Upper lobe of right lung (tissue), 1 donor: Measurements from ENCODE around the gene FHAD1. TPM values are rescaled to one million over a fixed set of nuclear protein-coding genes. Genes with fewer than 3 reads are reported as not detected.

Experiments used
- ATAC-seq: fragments of 200-7000 bp; cut with Tn5 transposase; one replicate; pipeline ENCODE4 v1.9.1; 2020; ENCODE audit warnings: mild to moderate bottlenecking, moderate library complexity
- DNase-seq: peaks from one replicate; pipeline ENCODE4 v3.0.0-alpha.2; 2020
- H3K27ac ChIP-seq: fragments of 200-600 bp; one replicate; pipeline ENCODE4 v1.8.0; 2022
- H3K27me3 ChIP-seq: fragments of 200-600 bp; one replicate; pipeline ENCODE4 v1.8.0; 2022; ENCODE audit warnings: mild to moderate bottlenecking
- H3K36me3 ChIP-seq: fragments of 200-600 bp; one replicate; pipeline ENCODE4 v1.8.0; 2022
- H3K4me1 ChIP-seq: fragments of 200-600 bp; one replicate; pipeline ENCODE4 v1.8.0; 2022
- H3K4me3 ChIP-seq: fragments of 200-600 bp; one replicate; pipeline ENCODE4 v1.8.0; 2022; ENCODE audit warnings: mild to moderate bottlenecking
- H3K9me3 ChIP-seq: fragments of 200-600 bp; one replicate; pipeline ENCODE4 v1.8.0; 2022
- CTCF ChIP-seq: fragments of 200-600 bp; IDR thresholded peaks from one replicate; pipeline ENCODE4 v1.8.0; 2022; ENCODE audit warnings: antibody characterized with exemption
- intact Hi-C: fragments of 100-400 bp; cut with DNase I; formaldehyde crosslinking; loops from one replicate; pipeline ENCODE4 v1.11.0; 2022
- total RNA-seq: library from RNA; stranded (reverse); fragmentation: NEBNext Ultra II Directional; extraction: Animal tissue kit (Norgen Biotek cat#: 25700); gene quantifications from one replicate; pipeline ENCODE4 v1.2.1, GENCODE V29; 2021
- donor health status: DM: no; HTN: yes; CAD: no; lungs with severe emphysema.

FHAD1 gene
- total RNA-seq, 1 donor from 2014 or later = 2.4 TPM

DNA sequence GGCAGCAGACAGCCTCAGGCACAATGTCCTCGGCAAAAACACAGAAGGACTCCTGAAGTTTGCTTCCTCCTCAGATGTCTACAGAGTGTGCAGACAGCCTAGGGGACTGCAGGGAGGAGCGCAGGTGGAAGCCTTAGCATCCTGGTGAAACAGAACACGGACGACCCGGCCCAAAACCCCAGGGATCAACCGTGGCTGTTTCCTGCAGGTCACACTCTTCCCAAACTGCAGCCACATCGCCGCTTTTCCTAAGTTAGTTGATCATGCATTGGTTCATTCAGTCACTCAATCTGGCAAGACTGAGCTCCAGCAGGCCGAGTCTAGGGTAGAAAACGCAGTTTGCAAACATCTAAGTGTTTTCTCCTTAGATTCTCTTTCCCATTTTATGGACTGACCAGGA, 33.4 kb downstream of the FHAD1 start:
- DNase-seq = no peak
- intact Hi-C loops = no loop called here
- Histone ChIP-seq H3K4me1 (peaks cover 2% of the 10 kb centered on the region), H3K4me3 (no peak overlapping the region), H3K27ac (no peak overlapping the region), H3K9me3 (no peaks in the 10 kb centered on the region), H3K36me3 (no peaks in the 10 kb centered on the region), H3K27me3 (no peaks in the 10 kb centered on the region)
- no peak for TF ChIP-seq CTCF
- no peak for ATAC-seq

- Histone ChIP-seq H3K27ac (no peak overlapping the region), H3K36me3 (no peaks in the 10 kb centered on the region), H3K4me3 (no peak overlapping the region), H3K9me3 (no peaks in the 10 kb centered on the region), H3K27me3 (no peaks in the 10 kb centered on the region), H3K4me1 (peaks cover 2% of the 10 kb centered on the region)
- no peak for ATAC-seq
- DNase-seq = no peak
- intact Hi-C loops = no loop called here
- no peak for TF ChIP-seq CTCF
Measured at GRCh38 chr1:15282038-15282437, 35.0 kb downstream of the FHAD1 start.

GRCh38 chr1:15282810-15283474, 35.9 kb downstream of the FHAD1 start:
- H3K27me3 ChIP-seq = no peaks in the 10 kb centered on the region
- ATAC-seq = no peak
- no peak for DNase-seq
- no peaks in the 10 kb centered on the region for H3K36me3 ChIP-seq
- peaks cover 2% of the 10 kb centered on the region for H3K4me1 ChIP-seq
- no peak overlapping the region for H3K27ac ChIP-seq
- no peaks in the 10 kb centered on the region for H3K9me3 ChIP-seq
- H3K4me3 ChIP-seq = no peak overlapping the region
- TF ChIP-seq CTCF = no peak
- intact Hi-C loops = no loop called here

DNA sequence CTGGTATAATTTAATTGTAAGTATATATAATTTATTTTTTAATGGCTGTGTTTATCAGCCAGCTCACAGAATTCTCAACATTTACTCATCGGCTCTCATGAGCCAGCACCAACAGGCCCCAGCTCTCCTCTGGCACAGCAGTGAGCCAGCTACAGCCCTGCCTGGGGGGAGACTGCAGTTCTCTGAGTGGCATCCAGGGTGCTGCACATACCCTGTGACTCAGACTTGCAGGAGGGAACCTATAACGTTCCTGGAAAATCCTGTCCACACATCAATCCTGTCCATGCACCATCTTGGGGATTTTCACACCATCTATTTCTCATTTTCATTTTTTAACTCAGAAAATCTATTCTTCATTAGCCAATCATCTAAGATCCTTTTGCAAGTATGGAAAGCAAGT, 36.5 kb downstream of the FHAD1 start:
- TF ChIP-seq CTCF = no peak
- no peaks in the 10 kb centered on the region for H3K27me3 ChIP-seq
- intact Hi-C loops = no loop called here
- H3K4me1 ChIP-seq = peaks cover 2% of the 10 kb centered on the region
- H3K9me3 ChIP-seq = no peaks in the 10 kb centered on the region
- no peak overlapping the region for H3K27ac ChIP-seq
- no peak for DNase-seq
- H3K36me3 ChIP-seq = no peaks in the 10 kb centered on the region
- no peak overlapping the region for H3K4me3 ChIP-seq
- no peak for ATAC-seq

DNA sequence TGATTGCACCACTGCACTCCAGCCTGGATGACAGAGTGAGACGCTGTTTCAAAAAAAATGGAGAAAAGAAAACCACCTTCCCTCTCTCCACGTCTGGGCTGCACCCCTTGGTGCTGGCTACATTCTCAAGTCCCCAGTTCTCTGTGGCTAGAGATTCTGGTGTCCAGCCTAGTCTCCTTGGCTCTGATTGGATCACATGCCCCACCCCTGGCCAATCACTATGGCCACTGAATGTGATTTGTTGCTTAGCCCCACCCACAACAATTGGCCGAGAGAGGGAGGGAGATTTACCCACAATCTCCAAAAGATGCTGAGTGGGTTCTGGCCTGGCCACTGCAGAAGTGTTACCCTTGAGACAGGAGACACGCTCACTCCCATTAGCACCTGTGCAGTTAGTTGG, 39.4 kb downstream of the FHAD1 start:
- no peaks in the 10 kb centered on the region for H3K27me3 ChIP-seq
- TF ChIP-seq CTCF = no peak
- H3K4me3 ChIP-seq = no peak overlapping the region
- DNase-seq = peak; percentile 3
- intact Hi-C loops = no loop called here
- H3K9me3 ChIP-seq = no peaks in the 10 kb centered on the region
- no peak overlapping the region for H3K27ac ChIP-seq
- peaks cover 2% of the 10 kb centered on the region for H3K4me1 ChIP-seq
- no peak for ATAC-seq
- no peaks in the 10 kb centered on the region for H3K36me3 ChIP-seq
